Measurements from ENCODE around the gene ZNF512B. TPM values are rescaled to one million over a fixed set of nuclear protein-coding genes. Genes with fewer than 3 reads are reported as not detected.

ZNF512B gene
- total and polyA plus RNA-seq, 2 donors (not counting 1 experiment from before 2014, with no cell fraction given): 8.8 to 10.5 TPM

DNA sequence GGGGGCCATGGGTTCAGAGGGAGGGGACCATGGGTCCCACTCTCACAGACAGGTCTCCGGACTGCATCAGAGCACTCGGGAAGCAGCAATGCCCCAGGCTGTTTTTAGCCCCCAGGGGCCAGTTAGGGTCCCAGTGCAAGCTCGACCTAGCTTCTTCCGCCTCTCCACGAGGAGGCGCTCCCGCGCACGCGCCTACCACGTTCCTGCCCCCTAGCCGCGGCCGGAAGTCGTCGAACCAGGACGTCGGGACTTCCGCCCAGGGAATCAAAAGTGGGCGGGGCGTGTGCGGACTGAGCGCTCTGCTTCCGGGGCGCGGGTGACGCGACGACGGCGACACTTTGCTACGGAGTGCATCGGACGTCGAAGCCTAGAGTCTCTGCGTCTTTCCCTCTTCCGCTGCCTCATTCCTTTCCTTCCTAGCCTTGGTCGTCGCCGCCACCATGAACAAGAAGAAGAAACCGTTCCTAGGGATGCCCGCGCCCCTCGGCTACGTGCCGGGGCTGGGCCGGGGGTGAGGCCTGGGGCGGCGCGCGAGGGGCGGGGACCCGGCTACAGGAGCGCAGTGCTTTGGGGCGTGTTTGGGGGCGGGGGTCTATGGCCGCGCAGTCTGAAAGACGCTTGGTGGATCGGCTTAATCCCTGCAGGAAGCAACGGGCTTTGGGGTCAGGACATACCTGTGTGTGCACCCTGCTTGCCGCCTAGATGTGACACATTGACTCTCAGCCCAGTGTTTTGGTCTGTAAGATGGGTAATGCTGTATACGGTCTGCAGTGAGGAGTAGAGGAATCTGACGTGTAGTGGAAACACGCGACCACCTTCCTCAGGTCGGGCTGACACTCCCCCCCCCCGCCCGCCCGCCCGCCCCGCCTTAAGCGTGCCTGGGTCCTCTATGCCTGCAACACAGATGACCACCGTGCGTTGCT lies 11.3 kb upstream of the ZNF512B start, which contains the start of gene PRPF6:
Gene PRPF6, plus strand, starts transcription at position 327 of the 923 bp plus-strand sequence. Its CDS starts 114 bp downstream, at position 441.
- CTCF ChIA-PET: interaction anchor here (0.6 to 2.5 kb wide), 22 partner anchors 8 to 484 kb away, joined by 3 to 25 read pairs (median 5); partner anchors contain the start of genes LKAAEAR1, PTK6, TCEA2 and TPD52L2
- Histone ChIP-seq H3K27me3 (replicated peaks in 1 of 4; ENCODE audit: control extremely low read depth in 1 of 4, control insufficient read depth in 3 of 4, insufficient read depth in 4 of 4, low read length in 3 of 4) (no peaks in the 10 kb centered on the region), H3K9me3 (ENCODE audit: control extremely low read depth in 1 of 3, control insufficient read depth in 2 of 3, insufficient read depth in 1 of 3, low read length in 2 of 3) (no peaks in the 10 kb centered on the region), H3K36me3 (replicated peaks in 1 of 2; ENCODE audit: control extremely low read depth in 1 of 2, control insufficient read depth in 1 of 2, extremely low read depth in 1 of 2, insufficient read depth in 2 of 2, low read length in 1 of 2) (peaks cover 0 to 28% of the 10 kb centered on the region in 2 experiments), H3K4me2 (replicated peaks; ENCODE audit: low read depth, low read length, poor library complexity, severe bottlenecking) (peak within 1 kb of the TSS; percentile 93), H3K79me2 (ENCODE audit: control insufficient read depth, insufficient read depth, low read length) (peaks cover 39% of the 10 kb centered on the region), H4K20me1 (ENCODE audit: control insufficient read depth, insufficient read depth, low read length, poor library complexity, severe bottlenecking) (peaks cover 51% of the 10 kb centered on the region), H3K4me1 (ENCODE audit: control insufficient read depth in 2 of 2, insufficient read depth in 2 of 2, low read length in 2 of 2) (peaks cover 30 to 46% of the 10 kb centered on the region in 2 donors), H3K9ac (ENCODE audit: low read length) (peak within 1 kb of the TSS; percentile 71), H3K4me3 (ENCODE audit: control extremely low read depth in 1 of 5, extremely low read depth in 1 of 5, insufficient read depth in 1 of 5, low read depth in 2 of 5, low read length in 4 of 5) (peak within 1 kb of the TSS; percentile 63 to 85 (median 79)), H3K27ac (ENCODE audit: low read length in 2 of 2) (peak within 1 kb of the TSS; percentile 69 to 87), H2AFZ (ENCODE audit: insufficient read depth, low read depth, low read length, poor library complexity, severe bottlenecking) (peak within 1 kb of the TSS; percentile 71)
- POLR2A ChIA-PET: interaction anchor here (0.6 to 2.3 kb wide), 16 partner anchors 10 to 460 kb away, joined by 3 to 12 read pairs (median 4); partner anchors contain the start of genes DNAJC5, PPDPF, RTEL1 and TPD52L2
- H3K4me1 Mint-ChIP-seq: peaks cover 53% of the 10 kb centered on the region
- intact Hi-C loops (cut with micrococcal nuclease): loop anchor here (1.0 to 5.0 kb wide), 7 partner anchors 25 to 139 kb away; partner anchors contain the start of genes DNAJC5, LKAAEAR1, OPRL1 and TCEA2
- TF ChIP-seq EZH2 (IDR thresholded peaks at IDR 0.05; ENCODE audit: borderline replicate concordance, insufficient read depth, low read depth, low read length, poor library complexity, severe bottlenecking): no peak
- TF ChIP-seq, protein P1, sequence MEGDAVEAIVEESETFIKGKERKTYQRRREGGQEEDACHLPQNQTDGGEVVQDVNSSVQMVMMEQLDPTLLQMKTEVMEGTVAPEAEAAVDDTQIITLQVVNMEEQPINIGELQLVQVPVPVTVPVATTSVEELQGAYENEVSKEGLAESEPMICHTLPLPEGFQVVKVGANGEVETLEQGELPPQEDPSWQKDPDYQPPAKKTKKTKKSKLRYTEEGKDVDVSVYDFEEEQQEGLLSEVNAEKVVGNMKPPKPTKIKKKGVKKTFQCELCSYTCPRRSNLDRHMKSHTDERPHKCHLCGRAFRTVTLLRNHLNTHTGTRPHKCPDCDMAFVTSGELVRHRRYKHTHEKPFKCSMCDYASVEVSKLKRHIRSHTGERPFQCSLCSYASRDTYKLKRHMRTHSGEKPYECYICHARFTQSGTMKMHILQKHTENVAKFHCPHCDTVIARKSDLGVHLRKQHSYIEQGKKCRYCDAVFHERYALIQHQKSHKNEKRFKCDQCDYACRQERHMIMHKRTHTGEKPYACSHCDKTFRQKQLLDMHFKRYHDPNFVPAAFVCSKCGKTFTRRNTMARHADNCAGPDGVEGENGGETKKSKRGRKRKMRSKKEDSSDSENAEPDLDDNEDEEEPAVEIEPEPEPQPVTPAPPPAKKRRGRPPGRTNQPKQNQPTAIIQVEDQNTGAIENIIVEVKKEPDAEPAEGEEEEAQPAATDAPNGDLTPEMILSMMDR (IDR thresholded peaks at IDR 0.05): peak; percentile 86
- H3K27ac Mint-ChIP-seq: peak within 1 kb of the TSS; percentile 94
- ATAC-seq (ENCODE audit: low read depth) (peak; percentile 72), DNase-seq (peak; percentile 96)
- H3K27me3 Mint-ChIP-seq: no peaks in the 10 kb centered on the region
- no peaks in the 10 kb centered on the region for H3K9me3 Mint-ChIP-seq (ENCODE audit: insufficient read depth)
- H3K4me3 Mint-ChIP-seq: peak within 1 kb of the TSS; percentile 90
- WGBS (ENCODE audit: insufficient coverage): under 1% methylated on average over 64 of the region's 75 CpGs

Measured in B cell (primary cell).